Chondrocyte (in vitro differentiated cells): ENCODE results near the gene MEN1. TPM values are rescaled to one million over a fixed set of nuclear protein-coding genes. Genes with fewer than 3 reads are reported as not detected.

Experiments
- DNase-seq: peaks from one replicate; pipeline ENCODE4 v3.0.0; 2021; ENCODE audit warnings: mixed read lengths, low spot score
- H3K27ac Mint-ChIP-seq: one replicate; pipeline ENCODE4 v1.8.0; 2021; ENCODE audit warnings: mild to moderate bottlenecking, moderate library complexity, mixed read lengths; ENCODE audit not compliant: unreplicated experiment
- H3K27me3 Mint-ChIP-seq: 2 replicates; pipeline ENCODE4 v1.8.0; 2021; ENCODE audit warnings: low read depth, mixed read lengths
- H3K36me3 Mint-ChIP-seq: 2 replicates; pipeline ENCODE4 v1.8.0; 2021; ENCODE audit warnings: low read depth, mixed read lengths
- H3K4me1 Mint-ChIP-seq: 2 replicates; pipeline ENCODE4 v1.8.0; 2021; ENCODE audit warnings: low read depth, mild to moderate bottlenecking, mixed read lengths
- H3K4me3 Mint-ChIP-seq: one replicate; pipeline ENCODE4 v1.8.0; 2021; ENCODE audit warnings: mild to moderate bottlenecking, moderate library complexity, mixed read lengths; ENCODE audit not compliant: unreplicated experiment
- H3K9me3 Mint-ChIP-seq: 2 replicates; pipeline ENCODE4 v1.8.0; 2021; ENCODE audit warnings: low read depth, mixed read lengths
- CTCF ChIP-seq: fragments of 200-600 bp; sonication (generic); IDR thresholded peaks from 2 replicates; pipeline ENCODE4 v1.5.0; 2021; ENCODE audit warnings: antibody characterized with exemption, mild to moderate bottlenecking, moderate library complexity
- total RNA-seq: library from RNA; stranded (reverse); gene quantifications from 3 replicates; pipeline ENCODE4 v1.2.1, GENCODE V29; 2021

MEN1 gene
- total RNA-seq, 1 donor from 2014 or later, result 19.5 TPM

- H3K4me1 Mint-ChIP-seq, result peaks cover 38% of the 10 kb centered on the region
- peaks cover 15% of the 10 kb centered on the region for H3K36me3 Mint-ChIP-seq
- H3K27ac Mint-ChIP-seq, result peak overlapping the region; percentile 87
- peak; percentile 71 for DNase-seq
- TF ChIP-seq CTCF, result peak; percentile 36
- H3K9me3 Mint-ChIP-seq, result no peaks in the 10 kb centered on the region
- peak overlapping the region; percentile 9 for H3K4me3 Mint-ChIP-seq
- H3K27me3 Mint-ChIP-seq, result no peaks in the 10 kb centered on the region
These were observed 46.3 kb upstream of the MEN1 start for GRCh38 chr11:64856382-64857227.

GRCh38 chr11:64855596-64856304, 45.4 kb upstream of the MEN1 start:
- H3K27ac Mint-ChIP-seq, result peak overlapping the region; percentile 87
- H3K4me1 Mint-ChIP-seq, result peaks cover 41% of the 10 kb centered on the region
- peak; percentile 77 for DNase-seq
- H3K27me3 Mint-ChIP-seq, result no peaks in the 10 kb centered on the region
- TF ChIP-seq CTCF, result no peak
- peak overlapping the region; percentile 41 for H3K4me3 Mint-ChIP-seq
- H3K36me3 Mint-ChIP-seq, result peaks cover 15% of the 10 kb centered on the region
- H3K9me3 Mint-ChIP-seq, result no peaks in the 10 kb centered on the region

GRCh38 chr11:64854534-64855502, 44.5 kb upstream of the MEN1 start:
- H3K4me3 Mint-ChIP-seq, result peak overlapping the region; percentile 41
- no peaks in the 10 kb centered on the region for H3K27me3 Mint-ChIP-seq
- peaks cover 13% of the 10 kb centered on the region for H3K36me3 Mint-ChIP-seq
- no peaks in the 10 kb centered on the region for H3K9me3 Mint-ChIP-seq
- DNase-seq, result peak; percentile 95
- H3K27ac Mint-ChIP-seq, result peak overlapping the region; percentile 87
- no peak for TF ChIP-seq CTCF
- H3K4me1 Mint-ChIP-seq, result peaks cover 44% of the 10 kb centered on the region

- Mint-ChIP-seq H3K27me3 (no peaks in the 10 kb centered on the region), H3K9me3 (no peaks in the 10 kb centered on the region), H3K4me3 (peak overlapping the region; percentile 12), H3K4me1 (peaks cover 44% of the 10 kb centered on the region), H3K36me3 (peaks cover 13% of the 10 kb centered on the region), H3K27ac (peak overlapping the region; percentile 87)
- no peak for TF ChIP-seq CTCF
- no peak for DNase-seq
These were observed 43.8 kb upstream of the MEN1 start for GRCh38 chr11:64854157-64854533.
